Measurements from ENCODE around the gene ROBO1. TPM values are rescaled to one million over a fixed set of nuclear protein-coding genes. Genes with fewer than 3 reads are reported as not detected.

The ROBO1 gene
- total and polyA plus RNA-seq, 4 donors: 1.0 to 30.3 (median 3.9) TPM

- TF ChIP-seq, protein P1, sequence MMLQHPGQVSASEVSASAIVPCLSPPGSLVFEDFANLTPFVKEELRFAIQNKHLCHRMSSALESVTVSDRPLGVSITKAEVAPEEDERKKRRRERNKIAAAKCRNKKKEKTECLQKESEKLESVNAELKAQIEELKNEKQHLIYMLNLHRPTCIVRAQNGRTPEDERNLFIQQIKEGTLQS (IDR thresholded peaks at IDR 0.05): no peak
- TF ChIP-seq HNF4A (conservative IDR thresholded peaks at IDR 0.05) (no peak), GABPA (IDR thresholded peaks at IDR 0.05 in 1 of 2, conservative IDR thresholded peaks at IDR 0.05 in 1 of 2) (no peak), TAF1 (conservative IDR thresholded peaks at IDR 0.05) (no peak)
Measured at GRCh38 chr3:78827618-78828017, 940.2 kb downstream of the ROBO1 start (continued).

GRCh38 chr3:78825858-78826215, 942.0 kb downstream of the ROBO1 start:
- no peak overlapping the region for H3K27ac ChIP-seq (ENCODE audit: low read depth in 1 of 2, low read length in 2 of 2)
- H3K36me3 ChIP-seq (ENCODE audit: control insufficient read depth in 4 of 4, insufficient read depth in 3 of 4, low read depth in 1 of 4, low read length in 3 of 4): no peaks in the 10 kb centered on the region
- TF ChIP-seq SP1 (IDR thresholded peaks at IDR 0.05): no peak
- TF ChIP-seq, protein P2, sequence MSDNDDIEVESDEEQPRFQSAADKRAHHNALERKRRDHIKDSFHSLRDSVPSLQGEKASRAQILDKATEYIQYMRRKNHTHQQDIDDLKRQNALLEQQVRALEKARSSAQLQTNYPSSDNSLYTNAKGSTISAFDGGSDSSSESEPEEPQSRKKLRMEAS (IDR thresholded peaks at IDR 0.05): no peak
- no peak for TF ChIP-seq FOXA1 (IDR thresholded peaks at IDR 0.05)
- TF ChIP-seq RAD21 (IDR thresholded peaks at IDR 0.05): no peak
- no peak for DNase-seq (ENCODE audit: low spot score)
- H3K9ac ChIP-seq (ENCODE audit: low read depth in 1 of 2, low read length in 2 of 2): no peak overlapping the region
- H3K4me3 ChIP-seq (ENCODE audit: low read depth in 1 of 3, low read length in 3 of 3): no peak overlapping the region
- no peaks in the 10 kb centered on the region for H3K4me1 ChIP-seq (ENCODE audit: control insufficient read depth in 4 of 4, insufficient read depth in 4 of 4, low read length in 3 of 4)
- no peaks in the 10 kb centered on the region for H3K27me3 ChIP-seq (ENCODE audit: control insufficient read depth in 4 of 4, insufficient read depth in 4 of 4, low read length in 3 of 4)
- H3K9me3 ChIP-seq (ENCODE audit: control insufficient read depth in 4 of 4, low read length in 3 of 4): peaks cover 0 to 3% (median 0%) of the 10 kb centered on the region in 4 donors

- TF ChIP-seq GABPA (IDR thresholded peaks at IDR 0.05 in 1 of 2, conservative IDR thresholded peaks at IDR 0.05 in 1 of 2): no peak
- TF ChIP-seq RAD21 (IDR thresholded peaks at IDR 0.05): no peak
- no peak for TF ChIP-seq HNF4A (conservative IDR thresholded peaks at IDR 0.05)
- TF ChIP-seq FOXA1 (IDR thresholded peaks at IDR 0.05): no peak
- Histone ChIP-seq H3K4me3 (ENCODE audit: low read depth in 1 of 3, low read length in 3 of 3) (no peak overlapping the region), H3K9ac (ENCODE audit: low read depth in 1 of 2, low read length in 2 of 2) (no peak overlapping the region), H3K4me1 (ENCODE audit: control insufficient read depth in 4 of 4, insufficient read depth in 4 of 4, low read length in 3 of 4) (no peaks in the 10 kb centered on the region), H3K9me3 (ENCODE audit: control insufficient read depth in 4 of 4, low read length in 3 of 4) (peaks cover 0 to 3% (median 0%) of the 10 kb centered on the region in 4 donors), H3K36me3 (ENCODE audit: control insufficient read depth in 4 of 4, insufficient read depth in 3 of 4, low read depth in 1 of 4, low read length in 3 of 4) (no peaks in the 10 kb centered on the region), H3K27ac (ENCODE audit: low read depth in 1 of 2, low read length in 2 of 2) (no peak overlapping the region), H3K27me3 (ENCODE audit: control insufficient read depth in 4 of 4, insufficient read depth in 4 of 4, low read length in 3 of 4) (no peaks in the 10 kb centered on the region)
- DNase-seq (ENCODE audit: low spot score): no peak
- WGBS: 73% methylated on average over 5 of the region's 5 CpGs
Measured at GRCh38 chr3:78825118-78825857, 942.5 kb downstream of the ROBO1 start.

DNA sequence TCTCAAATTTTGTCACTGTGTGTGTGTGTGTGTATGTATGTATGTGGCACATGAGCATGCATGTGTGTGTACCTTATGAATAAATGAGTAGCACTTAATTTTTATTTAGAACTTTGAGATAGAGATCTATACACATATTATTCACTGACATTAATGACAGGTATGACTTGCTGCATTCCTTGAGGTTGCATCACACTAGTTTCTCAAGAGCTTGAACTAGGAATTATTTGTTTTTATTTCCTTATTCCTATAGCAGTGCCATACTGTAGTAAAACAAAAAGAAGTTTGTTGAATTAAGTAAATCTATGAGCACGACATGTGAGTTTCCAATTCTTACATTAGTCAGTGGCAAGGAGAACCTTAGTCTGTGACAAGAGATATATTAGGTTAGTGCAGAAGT, 943.9 kb downstream of the ROBO1 start:
- H3K4me3 ChIP-seq (ENCODE audit: low read depth in 1 of 3, low read length in 3 of 3): no peak overlapping the region
- H3K36me3 ChIP-seq (ENCODE audit: control insufficient read depth in 4 of 4, insufficient read depth in 3 of 4, low read depth in 1 of 4, low read length in 3 of 4): no peaks in the 10 kb centered on the region
- no peak overlapping the region for H3K27ac ChIP-seq (ENCODE audit: low read depth in 1 of 2, low read length in 2 of 2)
- no peak for TF ChIP-seq TAF1 (conservative IDR thresholded peaks at IDR 0.05)
- TF ChIP-seq, protein P1 (IDR thresholded peaks at IDR 0.05): no peak
- TF ChIP-seq FOXA1 (IDR thresholded peaks at IDR 0.05): no peak
- TF ChIP-seq FOXA2 (IDR thresholded peaks at IDR 0.05): no peak
- no peak for TF ChIP-seq HNF4A (conservative IDR thresholded peaks at IDR 0.05)
- TF ChIP-seq EGR1 (IDR thresholded peaks at IDR 0.05; ENCODE audit: low read depth in 2 of 2): no peak
- TF ChIP-seq, protein P2 (IDR thresholded peaks at IDR 0.05): no peak
- no peak for TF ChIP-seq YY1 (IDR thresholded peaks at IDR 0.05)
- no peak for TF ChIP-seq GABPA (IDR thresholded peaks at IDR 0.05 in 1 of 2, conservative IDR thresholded peaks at IDR 0.05 in 1 of 2)
- TF ChIP-seq NR2F2 (IDR thresholded peaks at IDR 0.05): no peak
- no peak for TF ChIP-seq HNF4G (IDR thresholded peaks at IDR 0.05)
- TF ChIP-seq RAD21 (IDR thresholded peaks at IDR 0.05): no peak
- TF ChIP-seq, protein P3, sequence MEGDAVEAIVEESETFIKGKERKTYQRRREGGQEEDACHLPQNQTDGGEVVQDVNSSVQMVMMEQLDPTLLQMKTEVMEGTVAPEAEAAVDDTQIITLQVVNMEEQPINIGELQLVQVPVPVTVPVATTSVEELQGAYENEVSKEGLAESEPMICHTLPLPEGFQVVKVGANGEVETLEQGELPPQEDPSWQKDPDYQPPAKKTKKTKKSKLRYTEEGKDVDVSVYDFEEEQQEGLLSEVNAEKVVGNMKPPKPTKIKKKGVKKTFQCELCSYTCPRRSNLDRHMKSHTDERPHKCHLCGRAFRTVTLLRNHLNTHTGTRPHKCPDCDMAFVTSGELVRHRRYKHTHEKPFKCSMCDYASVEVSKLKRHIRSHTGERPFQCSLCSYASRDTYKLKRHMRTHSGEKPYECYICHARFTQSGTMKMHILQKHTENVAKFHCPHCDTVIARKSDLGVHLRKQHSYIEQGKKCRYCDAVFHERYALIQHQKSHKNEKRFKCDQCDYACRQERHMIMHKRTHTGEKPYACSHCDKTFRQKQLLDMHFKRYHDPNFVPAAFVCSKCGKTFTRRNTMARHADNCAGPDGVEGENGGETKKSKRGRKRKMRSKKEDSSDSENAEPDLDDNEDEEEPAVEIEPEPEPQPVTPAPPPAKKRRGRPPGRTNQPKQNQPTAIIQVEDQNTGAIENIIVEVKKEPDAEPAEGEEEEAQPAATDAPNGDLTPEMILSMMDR (IDR thresholded peaks at IDR 0.05; ENCODE audit: low read depth, low read length, missing input control): no peak
- WGBS: 89% methylated on average over 1 of the region's 1 CpG
- DNase-seq (ENCODE audit: low spot score): no peak
- no peaks in the 10 kb centered on the region for H3K27me3 ChIP-seq (ENCODE audit: control insufficient read depth in 4 of 4, insufficient read depth in 4 of 4, low read length in 3 of 4)
- no peak overlapping the region for H3K9ac ChIP-seq (ENCODE audit: low read depth in 1 of 2, low read length in 2 of 2)
- H3K4me1 ChIP-seq (ENCODE audit: control insufficient read depth in 4 of 4, insufficient read depth in 4 of 4, low read length in 3 of 4): no peaks in the 10 kb centered on the region
- H3K9me3 ChIP-seq (ENCODE audit: control insufficient read depth in 4 of 4, low read length in 3 of 4): peaks cover 0 to 3% (median 0%) of the 10 kb centered on the region in 4 donors
